Globus pallidus (tissue), 1 donor: ENCODE measurements around the gene SNED1.

ENCODE experiments used
- DNase-seq: peaks from one replicate; pipeline ENCODE4 v3.0.0-alpha.2; 2015; ENCODE audit warnings: low spot score

SNED1 gene

DNA sequence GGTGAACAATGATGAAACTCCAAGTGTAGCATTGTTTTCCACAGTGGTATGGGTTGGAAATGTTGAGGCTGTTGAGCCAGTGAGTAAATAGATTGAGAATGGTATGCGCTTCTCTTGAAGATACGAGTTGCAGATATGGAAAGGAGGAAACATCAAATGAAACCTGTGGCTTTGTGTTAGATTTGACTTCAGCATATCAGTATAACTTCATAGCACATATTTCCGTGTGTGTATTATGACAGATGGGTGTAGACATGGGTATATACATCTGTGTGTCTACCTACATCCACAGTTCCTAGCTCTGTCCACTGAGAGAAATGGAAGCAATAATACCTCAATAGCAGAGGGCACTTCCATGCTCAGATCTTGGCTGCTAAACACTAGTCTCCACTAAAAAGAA is 8.0 kb downstream of the SNED1 start:
- DNase-seq: no peak

DNA sequence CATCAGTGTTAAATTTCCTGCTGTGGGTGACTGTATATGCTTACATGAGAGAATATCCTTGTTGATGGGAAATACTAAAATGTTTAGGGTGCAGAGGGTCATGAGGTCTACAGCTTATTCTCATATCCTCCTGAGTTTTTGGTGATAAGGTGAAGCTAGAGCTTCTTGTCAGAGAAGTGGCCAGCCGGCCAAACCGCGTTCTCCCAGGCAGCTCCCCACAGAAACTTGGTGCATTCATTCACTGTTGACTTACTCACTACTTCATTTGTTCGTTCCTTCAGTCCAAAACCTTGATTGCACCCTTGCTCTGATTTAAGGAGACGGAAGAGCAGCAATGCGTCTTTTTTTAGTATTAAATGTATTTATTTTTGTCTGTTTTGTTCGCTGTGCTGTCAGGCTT is 8.7 kb downstream of the SNED1 start:
- DNase-seq: no peak

DNA sequence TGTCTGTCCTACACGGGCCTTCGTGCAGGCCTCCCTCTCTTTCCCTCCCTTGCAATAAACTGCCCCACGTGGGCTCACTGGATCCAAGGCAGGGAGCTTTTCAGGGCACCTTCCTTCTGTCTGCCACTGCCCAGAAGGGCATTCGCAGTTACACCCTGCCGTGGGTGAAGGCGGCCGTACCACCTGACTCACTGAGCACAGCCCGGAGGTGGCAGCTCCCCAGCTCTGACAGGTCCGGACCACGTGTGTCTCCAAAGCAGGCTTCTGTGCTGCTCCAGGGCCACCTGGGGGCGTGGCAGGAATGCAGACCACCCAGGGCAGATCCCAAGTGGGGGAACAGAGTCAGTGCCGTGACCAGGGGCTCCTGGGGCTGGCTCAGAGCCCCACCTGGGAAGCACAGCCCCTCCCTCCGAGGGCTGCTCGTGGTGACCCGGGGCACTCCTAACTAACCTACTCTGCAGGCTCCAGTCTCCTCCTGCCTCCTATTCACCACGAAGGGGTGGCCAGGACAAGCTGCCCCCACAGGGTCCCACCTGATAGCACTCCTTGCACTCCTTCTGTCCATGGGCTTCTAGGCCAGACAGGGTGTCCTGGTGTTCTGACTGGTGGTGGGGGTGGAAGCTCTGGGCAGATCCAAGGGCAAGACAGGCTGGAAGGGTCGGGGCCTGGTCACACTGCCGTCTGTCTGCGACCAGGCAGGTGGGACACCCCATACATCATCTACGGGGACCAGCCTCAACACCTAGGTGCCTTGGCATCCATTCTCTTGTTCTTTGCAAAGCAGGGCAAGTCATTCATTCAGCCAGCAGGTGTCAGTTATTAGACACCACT is 9.7 kb downstream of the SNED1 start:
- DNase-seq: no peak

DNA sequence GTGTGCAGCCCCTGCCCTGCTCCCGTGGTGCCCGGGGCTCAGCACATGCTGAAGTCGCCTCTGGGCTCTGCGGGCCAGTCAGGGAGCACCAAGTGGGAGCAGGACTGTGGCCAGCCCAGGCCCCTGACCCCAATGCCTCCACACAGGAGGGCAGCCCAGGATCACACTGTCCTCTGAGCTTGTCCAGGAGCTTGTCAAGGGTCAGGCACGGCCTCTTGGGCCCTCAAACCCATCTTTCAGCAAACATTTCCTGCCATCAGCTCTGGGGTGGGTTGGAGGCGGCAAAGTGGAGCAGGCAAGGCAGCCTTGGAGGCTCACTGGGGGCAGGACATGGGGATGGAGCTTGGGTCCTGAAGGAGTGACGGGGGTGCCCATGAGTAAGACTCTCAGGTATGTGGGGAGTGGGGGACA is 10.3 kb downstream of the SNED1 start:
- no peak for DNase-seq

DNA sequence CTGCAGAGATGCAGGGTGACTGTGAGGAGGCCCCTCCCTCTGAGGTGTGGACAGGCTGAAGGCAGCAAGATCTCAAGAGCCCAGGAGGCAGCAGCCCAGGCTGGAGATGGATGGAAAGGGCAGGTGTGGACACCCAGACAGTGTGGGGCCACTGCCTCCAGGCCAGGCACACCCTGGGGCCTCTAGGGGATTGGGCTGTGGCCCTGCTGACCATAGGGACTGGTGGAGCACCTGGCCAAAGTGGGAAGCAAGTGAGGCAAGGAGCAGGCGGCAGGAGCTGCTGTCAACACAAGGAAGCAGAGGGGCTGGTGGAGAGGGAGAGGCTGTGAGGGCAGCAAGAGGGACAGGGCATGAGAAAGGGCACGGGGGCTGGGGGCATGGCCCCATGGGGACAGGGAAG is 10.8 kb downstream of the SNED1 start:
- DNase-seq: no peak

DNA sequence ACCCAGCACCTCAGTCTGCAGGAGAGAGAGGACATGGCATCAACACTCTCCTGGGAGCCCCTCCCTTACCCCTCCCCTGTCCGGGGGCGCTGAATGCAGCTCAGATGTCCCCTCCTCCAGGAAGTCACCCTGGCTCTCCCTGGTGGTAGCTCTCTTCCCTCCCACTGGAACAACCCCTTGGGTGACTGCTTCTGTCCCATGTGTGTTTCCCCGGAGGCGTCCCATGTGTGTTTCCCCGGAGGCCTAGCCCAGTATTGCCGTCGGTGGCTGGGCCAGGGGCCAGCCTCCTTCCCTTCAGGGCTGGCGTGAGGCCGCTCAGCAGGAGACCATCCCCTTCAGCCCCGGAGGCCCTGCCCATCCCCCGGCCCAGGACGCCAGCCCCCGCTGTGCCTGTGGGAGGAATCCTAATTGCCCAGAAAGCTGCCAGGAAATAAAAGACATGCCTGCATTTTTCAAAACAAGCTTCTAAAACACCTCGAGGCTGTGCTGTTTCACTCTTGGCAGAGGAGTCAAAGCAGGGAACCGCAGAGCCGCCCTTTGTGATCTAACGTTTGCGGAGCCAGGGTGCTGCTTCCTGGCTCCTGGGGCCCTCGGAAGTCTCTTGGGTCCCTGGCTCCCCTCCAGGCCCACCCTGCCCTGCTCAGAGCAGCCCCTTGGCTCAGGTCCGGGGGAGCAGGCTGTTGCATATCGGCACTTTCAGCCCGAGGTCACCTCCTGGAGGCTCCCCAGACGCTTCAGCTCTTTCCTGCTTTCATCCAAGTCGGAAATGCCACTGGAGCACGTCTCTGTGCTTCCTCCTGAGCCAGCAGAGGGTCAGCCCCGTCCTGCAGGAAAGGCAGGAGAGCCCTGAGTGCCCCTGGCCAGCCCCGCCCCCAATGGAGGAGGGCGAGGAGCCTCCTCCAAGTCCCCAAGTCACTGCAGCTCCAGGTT is 11.4 kb downstream of the SNED1 start:
- DNase-seq: peak; percentile 33

DNA sequence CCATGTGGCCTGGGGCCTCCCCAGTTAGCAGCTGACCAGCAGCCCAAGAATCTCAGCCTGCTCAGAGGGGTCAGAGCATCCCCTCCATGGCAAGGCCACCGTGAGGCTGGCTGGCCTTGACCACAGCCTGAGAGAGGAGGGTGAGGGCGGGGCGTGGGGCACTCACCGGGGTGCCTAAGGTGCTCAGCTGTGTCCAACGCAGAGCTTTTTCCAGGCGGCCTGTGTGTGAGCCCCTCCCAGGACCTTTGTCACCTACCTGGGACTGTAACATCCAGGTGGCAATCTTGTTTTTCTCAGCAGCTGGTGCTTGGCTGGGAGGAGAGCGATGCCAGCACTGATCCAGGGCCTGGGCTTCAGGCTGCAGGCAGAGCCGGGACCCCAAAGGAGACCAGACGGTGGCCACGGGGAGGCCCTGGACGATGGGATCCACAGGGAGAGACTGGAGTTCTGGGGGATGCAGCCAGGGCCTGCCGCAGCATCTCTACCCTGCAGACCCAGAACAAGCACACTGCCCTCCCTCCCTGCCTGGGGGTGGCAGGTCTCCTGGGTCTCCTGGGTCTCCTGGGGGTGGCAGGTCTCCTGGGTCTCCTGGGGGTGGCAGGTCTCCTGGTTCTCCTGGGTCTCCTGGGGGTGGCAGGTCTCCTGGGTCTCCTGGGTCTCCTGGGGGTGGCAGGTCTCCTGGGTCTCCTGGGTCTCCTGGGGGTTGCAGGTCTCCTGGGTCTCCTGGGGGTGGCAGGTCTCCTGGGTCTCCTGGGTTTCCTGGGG is 12.3 kb downstream of the SNED1 start:
- DNase-seq: no peak

DNA sequence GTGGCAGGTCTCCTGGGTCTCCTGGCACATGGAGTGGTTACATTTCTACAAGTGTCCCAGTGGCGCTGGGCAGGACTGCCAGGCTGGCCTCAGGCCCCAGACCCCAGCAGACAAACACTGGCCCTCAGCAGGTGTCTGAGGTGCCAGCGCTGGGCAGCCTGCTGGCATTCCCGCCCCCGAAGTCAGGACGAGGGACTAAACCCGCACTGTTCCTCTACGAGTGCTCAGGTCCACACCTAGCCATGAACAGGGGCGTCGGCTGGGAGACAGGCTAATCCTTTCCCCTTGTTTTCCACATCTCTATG is 12.8 kb downstream of the SNED1 start:
- DNase-seq: no peak

DNA sequence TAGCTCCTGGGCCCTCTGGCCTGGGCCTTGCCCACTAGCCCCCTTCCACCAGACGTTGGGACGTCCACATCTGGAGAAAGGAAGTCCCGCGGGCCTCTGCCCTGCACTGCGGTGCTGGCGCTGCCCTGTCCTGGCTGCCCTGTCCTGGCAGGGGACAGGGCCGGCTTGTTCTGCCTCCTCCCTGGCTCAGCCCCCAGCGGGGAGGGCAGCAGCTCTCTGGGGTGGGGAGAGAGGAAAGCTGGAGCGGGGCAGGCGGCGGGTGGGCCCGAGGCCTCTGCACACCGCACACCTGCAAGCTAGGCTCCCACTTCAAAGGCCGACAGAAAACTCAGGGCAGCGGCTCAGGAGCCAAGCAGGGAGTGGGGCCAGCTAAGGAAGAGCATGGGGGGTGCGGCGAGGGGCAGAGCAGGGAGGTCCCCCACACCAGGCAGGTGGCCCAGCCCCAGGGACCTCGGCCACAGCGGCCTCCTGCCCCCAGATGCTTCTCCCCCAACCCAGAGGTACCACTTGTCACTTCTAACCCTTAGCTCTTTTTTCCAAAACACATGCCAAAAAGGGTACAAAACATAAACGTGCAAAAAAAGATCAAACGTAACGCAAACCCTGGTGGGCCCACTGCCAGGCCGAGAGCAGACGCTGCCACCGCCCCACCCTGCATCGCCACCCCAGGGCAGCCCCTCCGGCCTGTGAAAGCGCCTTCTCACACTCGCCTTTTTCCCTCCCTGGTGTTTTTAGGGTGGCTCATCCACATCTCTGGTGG is 13.5 kb downstream of the SNED1 start:
- no peak for DNase-seq

DNA sequence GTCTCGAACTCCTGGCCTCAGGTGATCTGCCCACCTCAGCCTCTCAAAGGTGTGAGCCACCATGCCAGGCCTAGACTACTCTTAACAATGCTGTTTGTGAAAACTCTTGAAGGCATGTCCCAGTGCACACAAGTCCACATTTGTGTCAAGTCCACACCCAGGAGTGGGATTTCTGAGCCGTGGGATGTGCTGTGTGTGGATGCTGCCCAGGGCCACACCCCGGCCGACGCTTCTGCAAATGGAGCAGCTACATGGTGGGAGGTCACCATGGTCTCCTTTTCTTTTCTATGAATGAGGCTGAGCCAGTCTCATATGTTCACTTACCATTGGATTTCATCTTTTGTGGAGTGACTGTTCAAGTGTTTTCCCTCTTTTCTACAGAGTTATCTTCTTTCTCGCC is 15.8 kb downstream of the SNED1 start:
- no peak for DNase-seq

DNA sequence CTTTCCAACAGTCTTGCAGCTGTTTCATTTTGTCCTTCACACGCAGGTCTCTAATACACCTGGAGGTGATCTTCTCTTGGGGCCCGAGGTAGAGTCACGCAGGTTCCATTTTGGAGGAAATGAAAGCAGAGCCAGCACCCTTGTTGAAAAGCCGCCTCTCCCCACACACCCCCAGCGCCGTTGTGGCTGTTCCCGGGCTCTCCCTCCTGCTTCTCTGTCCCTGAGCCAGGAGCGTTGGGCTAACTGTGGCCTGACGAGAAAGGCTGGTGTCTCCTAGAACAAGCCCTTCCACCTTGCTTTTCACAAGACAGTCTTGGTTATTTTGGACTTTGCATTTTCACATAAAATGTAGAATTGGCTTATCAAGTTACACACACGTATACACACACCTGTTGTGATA is 16.3 kb downstream of the SNED1 start:
- DNase-seq: no peak

DNA sequence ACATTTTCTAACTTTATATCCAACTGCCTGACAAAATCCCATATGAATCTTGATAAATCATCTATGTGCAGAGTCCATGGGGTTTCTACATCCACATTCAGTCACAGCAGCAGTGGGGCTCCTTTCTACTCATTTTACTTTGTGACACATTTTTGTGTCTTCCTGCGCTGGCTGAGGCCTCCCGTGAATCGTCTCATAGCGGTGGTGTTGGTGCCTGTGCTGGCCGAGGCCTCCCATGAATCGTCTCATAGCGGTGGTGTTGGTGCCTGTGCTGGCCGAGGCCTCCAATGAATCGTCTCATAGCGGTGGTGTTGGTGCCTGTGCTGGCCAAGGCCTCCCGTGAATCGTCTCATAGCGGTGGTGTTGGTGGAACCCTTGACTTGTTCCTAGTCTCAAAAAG is 17.0 kb downstream of the SNED1 start:
- no peak for DNase-seq

DNA sequence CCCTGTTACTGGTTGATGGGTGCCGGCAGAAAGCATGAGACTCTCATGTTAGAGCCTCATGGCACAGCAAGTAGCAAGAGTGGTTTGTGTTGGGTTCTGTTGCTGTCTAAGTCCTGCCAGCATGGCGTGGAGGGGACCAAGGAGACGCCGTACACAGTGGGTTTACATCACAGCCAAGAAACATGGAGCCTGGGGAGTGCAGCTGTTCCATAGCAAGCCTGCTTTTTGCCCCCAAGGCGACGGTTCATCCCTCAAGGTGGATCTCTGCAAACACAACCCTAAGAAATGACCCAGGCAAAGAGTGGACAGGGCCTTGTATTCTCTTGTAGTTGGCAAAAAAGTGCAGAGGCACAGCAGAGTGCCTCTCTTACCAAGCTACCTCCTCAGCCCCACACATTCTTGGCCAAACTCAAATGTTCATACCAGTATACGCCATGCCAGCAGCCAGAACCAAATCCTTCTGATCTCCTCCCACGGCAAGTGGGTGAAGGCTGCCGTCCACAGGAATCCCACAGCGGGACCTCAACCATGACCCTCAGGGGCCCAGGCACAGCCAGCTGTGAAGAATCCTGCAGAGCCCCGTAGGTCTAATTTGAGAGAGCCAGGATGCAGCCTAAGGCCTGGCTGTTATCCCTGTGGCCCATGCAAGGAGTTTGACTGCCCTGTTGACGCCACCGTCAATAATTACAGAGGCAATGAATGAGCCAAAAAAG is 19.0 kb downstream of the SNED1 start:
- no peak for DNase-seq

DNA sequence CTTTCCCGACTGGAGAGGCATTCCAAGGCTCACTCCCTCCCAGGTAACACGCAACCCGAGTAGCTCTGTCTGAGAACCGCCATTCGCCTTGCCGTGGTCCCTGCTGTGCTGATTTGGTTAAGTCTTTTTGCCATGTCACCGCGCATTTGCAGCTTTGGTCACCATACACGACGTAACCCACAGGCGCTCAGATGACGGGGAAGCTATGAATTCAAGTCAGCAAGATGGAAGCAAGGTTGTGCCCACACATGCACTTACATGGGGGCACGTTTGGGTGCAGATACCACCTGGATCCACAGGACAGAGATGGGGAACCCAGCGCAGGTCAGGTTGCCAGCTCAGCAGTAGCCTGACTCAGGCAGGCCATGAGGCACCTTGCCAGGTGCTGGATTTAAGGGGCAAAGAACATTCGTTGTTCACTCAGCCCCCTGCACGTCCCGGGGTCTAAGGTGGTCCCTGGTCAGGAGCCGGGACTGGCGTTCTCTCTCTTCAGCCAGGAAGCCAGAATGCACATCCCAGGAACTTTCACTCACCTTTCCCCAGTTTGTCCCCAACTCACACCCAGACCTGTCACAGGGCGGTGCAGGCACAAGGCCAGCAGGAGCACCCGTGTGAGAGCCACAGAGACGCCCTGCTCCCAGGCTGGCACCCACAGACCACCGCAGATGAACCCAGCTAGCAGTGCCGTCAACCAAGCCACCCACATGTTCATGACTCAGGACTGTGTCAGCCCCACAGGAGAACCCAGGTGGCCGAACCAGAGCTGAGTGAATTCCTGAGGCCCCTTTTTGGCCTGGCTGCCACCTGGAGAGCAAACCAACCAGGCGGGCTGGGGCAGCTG is 19.9 kb downstream of the SNED1 start:
- no peak for DNase-seq

DNA sequence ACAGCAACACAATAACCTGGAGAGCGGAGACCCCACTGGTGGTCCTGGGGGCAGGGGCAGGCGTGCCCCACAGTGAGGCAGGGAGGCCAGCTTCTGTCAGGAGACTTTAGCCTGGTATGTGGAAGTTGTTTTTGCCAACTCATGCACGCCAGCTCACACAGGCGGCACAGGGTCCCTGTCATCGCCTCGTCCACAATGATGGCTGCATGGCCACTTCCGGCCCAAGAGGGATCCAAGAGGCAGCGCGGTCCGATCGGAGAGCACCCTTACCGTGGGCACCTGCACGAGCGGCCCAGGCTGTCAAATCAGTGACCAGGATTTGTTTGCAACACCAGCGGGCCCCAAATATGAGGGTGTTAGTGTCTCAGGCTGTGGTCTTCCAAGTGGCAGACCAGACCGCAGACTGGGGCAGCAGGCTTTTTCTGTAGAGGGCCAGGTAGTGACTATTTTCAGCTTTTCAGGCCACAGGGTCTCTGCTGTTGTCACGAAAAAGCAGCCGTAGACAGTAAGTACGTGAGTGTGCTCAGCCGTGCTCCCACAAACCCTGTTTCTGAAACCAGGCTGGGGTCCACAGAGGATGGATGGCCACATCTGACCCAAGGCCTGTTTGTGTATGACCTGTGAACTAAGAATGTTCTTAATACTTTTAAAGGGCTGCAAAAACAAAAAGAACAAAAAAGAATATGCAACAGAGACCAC is 21.2 kb downstream of the SNED1 start:
- no peak for DNase-seq

DNA sequence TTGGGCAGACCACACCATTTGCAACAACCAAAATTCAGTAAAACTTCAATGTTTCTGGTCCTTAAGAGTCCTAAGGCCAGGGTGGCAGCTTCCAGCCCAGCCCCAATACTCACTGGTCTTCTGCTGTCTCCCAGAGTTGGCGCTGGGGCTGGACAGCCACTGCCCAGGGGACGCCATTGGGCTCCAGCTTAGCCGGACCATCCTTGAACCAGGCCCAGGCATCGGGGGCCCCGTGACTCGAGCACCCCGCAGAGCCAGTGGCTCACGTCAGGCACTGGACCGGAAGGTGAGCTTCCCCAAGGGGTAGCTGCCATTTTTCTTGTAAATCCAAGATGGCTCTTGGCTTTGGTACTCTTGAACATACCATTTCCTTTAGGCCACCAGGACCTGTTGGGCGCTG is 21.8 kb downstream of the SNED1 start:
- no peak for DNase-seq

DNA sequence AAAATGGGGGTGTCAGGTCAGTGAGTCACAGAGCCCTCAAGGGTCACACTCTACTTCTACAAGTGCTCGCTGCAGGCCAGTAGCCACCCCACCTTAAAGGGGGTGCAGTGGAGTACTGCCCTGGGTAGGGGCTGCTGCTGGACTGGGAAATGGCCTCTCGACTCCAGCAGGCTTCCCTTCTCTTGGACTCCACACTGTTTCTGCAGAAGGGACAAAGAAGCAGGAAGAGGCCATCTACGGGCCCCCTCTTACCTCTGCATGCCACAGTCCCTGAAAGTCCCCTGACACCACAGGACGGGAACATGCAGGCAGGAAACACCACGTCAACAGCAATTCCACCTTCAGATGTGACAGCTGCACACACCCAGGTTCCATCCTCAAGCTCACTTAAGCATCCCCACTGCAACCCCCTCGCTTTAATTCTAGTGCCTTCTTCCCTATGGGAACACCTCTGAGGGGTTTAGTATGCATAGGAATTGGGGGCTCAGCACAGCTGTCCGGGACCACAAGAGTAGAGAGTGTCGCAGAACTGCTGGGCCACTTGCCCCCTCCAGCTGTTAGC is 22.3 kb downstream of the SNED1 start:
- no peak for DNase-seq

DNA sequence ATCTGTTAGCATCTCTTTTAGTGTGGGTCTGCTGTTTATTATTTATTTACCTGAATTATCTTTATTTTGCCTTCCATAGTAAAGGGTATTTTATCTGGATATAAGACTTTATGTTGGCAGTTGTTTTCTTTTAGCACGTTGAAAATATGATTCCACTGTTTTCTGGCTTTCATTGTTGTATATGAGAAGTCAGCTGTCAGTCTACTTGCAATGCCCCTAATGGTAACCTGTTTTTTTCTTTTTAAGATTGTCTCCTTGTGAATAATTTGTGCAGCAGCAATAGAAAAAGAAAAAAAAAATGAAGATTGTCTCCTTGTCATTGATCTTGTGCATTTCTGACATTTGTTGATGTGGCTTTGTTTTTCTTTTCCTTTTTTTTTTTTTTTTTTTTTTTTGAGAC is 27.2 kb downstream of the SNED1 start:
- DNase-seq: no peak

DNA sequence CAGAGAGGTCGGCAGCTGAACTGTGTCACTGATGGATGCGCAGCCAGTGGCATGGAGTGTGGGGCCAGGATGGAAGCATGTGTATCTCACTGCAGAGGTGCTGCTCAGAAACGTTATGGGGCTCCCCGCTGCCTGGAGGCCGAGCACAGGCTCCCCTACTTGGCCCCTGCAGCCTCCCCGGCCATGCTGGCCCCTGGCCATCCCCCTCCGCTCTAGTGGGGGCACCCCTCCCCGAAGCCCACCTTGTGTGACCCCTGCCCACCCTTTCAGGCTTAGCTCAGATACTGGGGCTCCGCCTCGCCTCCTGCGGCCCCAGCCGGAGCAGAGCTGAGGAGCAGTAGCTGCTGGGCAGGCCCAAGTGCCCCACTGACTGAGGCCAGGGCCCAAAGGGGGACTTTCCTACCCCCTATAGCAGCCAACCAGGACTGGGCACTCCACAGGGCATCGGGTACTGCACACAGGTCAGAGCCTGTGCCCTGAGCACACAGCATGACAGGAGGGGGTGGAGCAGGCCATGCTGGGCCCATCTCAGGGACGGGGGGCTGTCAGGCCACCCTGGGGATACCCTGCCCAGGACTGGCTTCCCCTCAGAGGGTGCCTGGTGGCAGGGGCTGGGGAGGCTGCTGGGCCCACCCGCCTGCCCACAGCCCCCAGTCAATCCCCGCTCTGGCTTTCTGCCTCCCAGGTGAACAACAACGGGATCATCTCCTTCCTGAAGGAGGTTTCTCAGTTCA is 31.3 kb downstream of the SNED1 start:
- no peak for DNase-seq
